ENCODE results near the gene PRKCH.

DNA sequence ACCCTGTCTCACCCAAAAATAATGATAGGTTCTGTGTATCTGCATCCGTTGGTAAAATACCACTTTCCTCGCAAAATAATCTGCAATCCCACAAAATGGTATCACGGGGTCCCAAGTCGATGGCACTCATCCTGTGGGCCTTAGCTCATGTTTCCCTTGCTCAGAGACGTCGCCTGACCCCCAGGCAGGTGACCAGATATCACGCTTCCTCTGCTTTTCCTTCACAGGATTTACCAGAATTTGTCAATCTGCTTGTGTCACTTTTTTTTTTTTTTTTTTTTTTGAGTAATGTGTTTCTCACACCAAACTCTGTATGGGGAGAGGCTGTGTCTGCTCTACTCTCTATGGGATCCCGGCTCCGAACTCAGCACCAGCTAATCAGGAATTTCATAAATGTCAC is 162.7 kb downstream of the PRKCH start:
- TF ChIP-seq CTCF (IDR thresholded peaks at IDR 0.05; ENCODE audit: low read depth, low read length) (no peak), EZH2phosphoT487 (IDR thresholded peaks at IDR 0.05; ENCODE audit: low read depth) (no peak)
